Psoas muscle (tissue), 8 donors: ENCODE data around the gene KCNMA1. TPM values are rescaled to one million over a fixed set of nuclear protein-coding genes. Genes with fewer than 3 reads are reported as not detected.

Experiments
- ATAC-seq, 4 donors: fragments of 200-7000 bp; cut with Tn5 transposase; one replicate each; pipeline ENCODE4 v1.9.1; 2020; ENCODE audit warnings: moderate library complexity in 3 of 4, mild to moderate bottlenecking in 2 of 4
- DNase-seq, 2 donors: peaks; one replicate each; pipeline ENCODE4 v3.0.0-alpha.2; 2020
- H3K27ac ChIP-seq: fragments of 200-600 bp; one replicate; pipeline ENCODE4 v1.8.0; 2022
- H3K27me3 ChIP-seq, 3 donors: fragments of 200-600 bp in 1 of 3; one replicate each; pipeline versions ENCODE4 v1.6.1 to v1.8.0; 2013 to 2022; ENCODE audit warnings: low read length in 2 of 3, mild to moderate bottlenecking in 2 of 3, moderate library complexity in 1 of 3; ENCODE audit not compliant: insufficient read depth in 3 of 3
- H3K36me3 ChIP-seq, 2 donors: fragments of 200-600 bp in 1 of 2; one replicate each; pipeline versions ENCODE4 v1.6.1 to v1.8.0; 2013 to 2022; ENCODE audit warnings: low read depth in 1 of 2, mild to moderate bottlenecking in 1 of 2, moderate library complexity in 1 of 2; ENCODE audit not compliant: insufficient read depth in 1 of 2
- H3K4me1 ChIP-seq: fragments of 200-600 bp; one replicate; pipeline ENCODE4 v1.8.0; 2022
- H3K4me3 ChIP-seq: fragments of 200-600 bp; one replicate; pipeline ENCODE4 v1.8.0; 2022; ENCODE audit warnings: mild to moderate bottlenecking
- H3K9me3 ChIP-seq: fragments of 200-600 bp; one replicate; pipeline ENCODE4 v1.8.0; 2022
- CTCF ChIP-seq: fragments of 200-600 bp; IDR thresholded peaks from one replicate; pipeline ENCODE4 v1.8.0; 2022; ENCODE audit warnings: antibody characterized with exemption
- WGBS, 3 donors: extraction: QIAGEN DNeasy Blood & Tissue Kit; methylation state at CpG; one replicate each; pipeline versions ENCODE4 v1.1.6 to v1.1.7; 2013; 5-methylcytosine and 5-hydroxymethylcytosine counted together
- intact Hi-C, 2 donors: fragments of 100-400 bp; cut with DNase I; formaldehyde crosslinking; loops; one replicate each; pipeline versions ENCODE4 v1.11.0 to v1.14.2; 2022
- long read RNA-seq, 2 donors: library from polyadenylated mRNA; unstranded; transcript quantifications; one replicate each; pipeline ENCODE4 v2.0.0, GENCODE V29; 2021
- polyA plus RNA-seq, 3 donors: library from polyadenylated mRNA; stranded (reverse); fragments of 200-250 nt; gene quantifications; one replicate each; pipeline ENCODE4 v1.2.3, GENCODE V29; 2013
- total RNA-seq, 4 donors: library from RNA; stranded (reverse); fragmentation: NEBNext Ultra II Directional in 2 of 4; extraction: Animal tissue kit (Norgen Biotek cat#: 25700) in 2 of 4; gene quantifications; one replicate each; pipeline versions ENCODE4 v1.2.1 to v1.2.4, GENCODE V29; 2021 to 2023
- donor health status: healthy with polysubstance abuse.
- donor health status: DM: no; HTN: no; CAD: no; lungs with moderate emphysema.
- donor health status: Bipolar disorder and iron deficiency.
- donor health status: healthy.
- donor health status: DM: yes; HTN: yes; CAD: no.
- donor health status: DM: no; HTN: no; CAD: no.
- donor health status: DM: no; HTN: no; CAD: no.
- donor health status: DM: yes; HTN: yes; CAD: no.

Gene KCNMA1
- 10 to 100 TPM in 3 of 4 donors, 1 to 10 TPM in 1; 7.9 to 53.0 (median 21.3) TPM for total RNA-seq
- 10 to 100 TPM; 41.9 to 49.0 (median 47.4) TPM for polyA plus RNA-seq
- long read RNA-seq, donor 1, transcript KCNMA1-219 (2 exons, 2,963 nt): major isoform, 9 of 24 reads
- long read RNA-seq, donor 1, partial matches to known transcripts: 9 of 24 reads
- long read RNA-seq, donor 1, other reads (novel, unspliced or antisense): 4 of 24 reads
- long read RNA-seq, donor 2, transcript KCNMA1-219 (2 exons, 2,963 nt): major isoform, 33 of 87 reads
- long read RNA-seq, donor 2, transcript KCNMA1-220 (2 exons, 896 nt): minor isoform, 10 of 87 reads
- long read RNA-seq, donor 2, partial matches to known transcripts: 19 of 87 reads
- long read RNA-seq, donor 2, other reads (novel, unspliced or antisense): 21 of 87 reads

- TF ChIP-seq CTCF: no peak
- WGBS, 3 donors: 0 to 1% (median 1%) methylated on average over 46 to 116 of the region's 121 CpGs
- H3K4me3 ChIP-seq: peak within 1 kb of the TSS; percentile 81
- intact Hi-C loops: loop anchor here in 1 of 2 donors (5.0 kb wide), 1 partner anchor 45 kb away; no protein-coding TSS in a partner anchor
- peak; percentile 33 to 74 (median 58) for ATAC-seq
- no peaks in the 10 kb centered on the region for H3K36me3 ChIP-seq
- H3K9me3 ChIP-seq: no peaks in the 10 kb centered on the region
- peak within 1 kb of the TSS; percentile 78 for H3K27ac ChIP-seq
- H3K4me1 ChIP-seq: peaks cover 8% of the 10 kb centered on the region
- peaks cover 0 to 17% (median 3%) of the 10 kb centered on the region in 3 donors for H3K27me3 ChIP-seq
- peak; percentile 26 to 73 for DNase-seq
These were observed at the start of gene KCNMA1 for GRCh38 chr10:77637532-77638320. Gene KCNMA1, minus strand, starts transcription at chr10:77637808.

DNA sequence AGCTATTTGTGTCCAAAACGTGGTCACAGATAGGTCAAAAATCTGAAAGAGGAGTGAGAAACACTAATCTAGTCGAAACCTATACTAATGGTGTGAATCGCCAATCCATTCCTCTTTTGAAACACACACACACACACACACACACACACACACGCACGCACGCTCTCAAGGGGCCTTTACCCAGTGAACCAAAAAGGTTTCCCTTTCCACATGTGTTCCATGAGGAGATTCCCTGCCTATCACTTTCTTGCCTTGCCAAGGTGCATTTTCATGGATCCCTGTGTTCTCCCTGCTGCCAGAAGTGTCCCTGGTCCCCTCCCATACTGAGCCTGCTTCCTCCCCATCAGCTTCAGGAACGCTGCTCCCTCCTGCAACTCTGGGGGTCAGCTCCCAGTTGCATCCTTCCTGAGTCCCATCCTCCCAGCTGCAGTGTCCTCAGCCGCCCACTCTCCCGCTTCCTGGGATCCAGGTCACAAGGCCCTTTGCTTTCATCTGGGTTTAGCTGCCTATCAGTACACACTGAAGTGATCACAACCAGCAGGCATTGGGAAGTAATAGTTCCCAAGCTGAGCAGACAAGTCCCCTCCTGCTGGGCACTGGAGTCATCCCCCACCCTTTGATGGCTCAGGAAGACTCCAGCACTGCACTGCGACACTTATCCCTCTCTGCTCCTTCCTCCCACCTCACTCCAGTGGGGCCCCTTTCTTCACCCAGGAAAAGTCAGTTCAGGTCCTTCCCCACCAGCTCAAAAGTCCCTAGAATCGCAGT is 49.2 kb upstream of the KCNMA1 start:
- Histone ChIP-seq H3K4me3 (no peak overlapping the region), H3K36me3 (no peaks in the 10 kb centered on the region), H3K27me3 (peaks cover 0 to 13% (median 0%) of the 10 kb centered on the region in 3 donors), H3K27ac (no peak overlapping the region), H3K4me1 (no peaks in the 10 kb centered on the region), H3K9me3 (no peaks in the 10 kb centered on the region)
- intact Hi-C loops: no loop called here
- no peak for DNase-seq
- no peak for ATAC-seq
- no peak for TF ChIP-seq CTCF
- 78 to 80% (median 80%) methylated on average over 11 of the region's 11 CpGs for WGBS, 3 donors

DNA sequence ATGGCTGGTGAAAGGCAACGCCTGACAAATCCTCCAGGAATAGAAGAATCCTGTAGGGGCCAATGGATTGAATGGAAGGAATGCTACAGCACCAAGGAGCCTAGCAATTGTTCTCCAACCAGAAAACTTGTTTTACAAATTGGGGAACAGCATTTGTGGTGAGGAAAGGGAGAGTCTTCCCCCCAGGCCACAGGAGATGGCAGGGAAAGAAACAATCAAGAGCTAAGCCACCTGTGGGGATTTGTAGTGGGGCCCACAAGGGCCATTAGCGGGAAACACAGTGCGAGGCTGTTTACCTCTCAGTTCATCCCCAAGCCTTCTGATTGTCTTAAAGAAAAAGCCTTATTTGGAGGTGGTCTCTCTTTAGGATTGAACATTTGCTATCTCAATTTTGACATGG is 48.5 kb upstream of the KCNMA1 start:
- no peak for DNase-seq
- whole genome bisulfite sequencing, 3 donors: 57 to 75% (median 59%) methylated on average over 3 of the region's 3 CpGs
- H3K27me3 ChIP-seq: peaks cover 0 to 15% (median 0%) of the 10 kb centered on the region in 3 donors

More for the DNA sequence above, 48.5 kb upstream of the KCNMA1 start:
- intact Hi-C loops: no loop called here
- Histone ChIP-seq H3K36me3 (no peaks in the 10 kb centered on the region), H3K9me3 (no peaks in the 10 kb centered on the region), H3K4me3 (no peak overlapping the region), H3K4me1 (no peaks in the 10 kb centered on the region), H3K27ac (no peak overlapping the region)
- no peak for TF ChIP-seq CTCF
- ATAC-seq: no peak
